ELF-1 (cell line): Measurements from ENCODE around the gene PPP2R5E.

ENCODE experiments used
- DNase-seq: peaks from one replicate; pipeline ENCODE4 v3.0.0-alpha.2; 2016; ENCODE audit warnings: low read depth, low spot score

PPP2R5E gene

DNA sequence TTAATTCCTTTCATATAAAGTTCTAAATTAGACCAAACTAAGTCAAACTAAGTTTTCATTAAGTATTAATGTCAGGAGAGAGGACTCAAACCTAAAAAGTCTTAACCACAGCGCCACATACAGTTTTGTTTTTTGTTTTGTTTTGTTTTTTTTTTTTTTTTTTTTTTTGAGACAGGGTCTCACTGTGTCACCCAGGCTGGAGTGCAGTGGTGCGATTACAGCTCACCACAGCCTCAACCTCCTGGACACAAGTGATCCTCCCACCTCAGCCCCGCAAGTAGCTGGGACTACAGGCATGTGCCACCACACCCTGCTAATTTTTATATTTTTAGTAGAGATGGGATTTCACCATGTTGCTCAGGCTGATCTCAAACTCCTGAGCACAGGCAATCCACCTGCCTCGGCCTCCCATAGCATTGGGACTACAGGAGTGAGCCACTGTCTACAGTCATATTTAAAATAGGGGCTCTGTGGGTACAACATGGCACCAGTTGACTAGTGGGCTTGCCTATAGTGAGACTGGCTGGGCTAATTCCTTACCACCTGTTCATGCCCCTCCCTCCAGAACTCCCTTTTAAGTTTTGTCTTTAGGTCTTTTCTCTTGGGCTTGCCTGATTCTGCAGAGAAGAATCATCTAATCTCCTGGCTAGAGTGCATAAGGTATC is 110.2 kb downstream of the PPP2R5E start:
- no peak for DNase-seq

DNA sequence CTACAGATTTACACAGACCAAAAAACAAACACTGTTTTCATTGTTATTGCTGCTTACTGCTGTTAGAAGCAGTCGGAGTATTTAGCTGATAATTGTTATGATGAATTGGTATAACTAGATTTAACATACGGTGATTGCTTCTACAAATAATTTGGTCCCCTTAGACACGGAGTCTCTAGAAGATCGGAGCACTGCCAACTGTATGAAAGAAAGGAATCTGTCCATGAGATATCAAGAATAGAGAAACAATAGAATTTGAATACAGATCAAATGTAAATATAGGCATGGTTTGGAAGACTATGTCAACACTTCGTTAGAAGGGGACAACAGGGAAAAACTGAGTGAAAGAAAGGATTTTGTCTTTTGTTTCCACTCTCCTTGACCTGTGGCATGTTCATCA is 110.9 kb downstream of the PPP2R5E start:
- no peak for DNase-seq

DNA sequence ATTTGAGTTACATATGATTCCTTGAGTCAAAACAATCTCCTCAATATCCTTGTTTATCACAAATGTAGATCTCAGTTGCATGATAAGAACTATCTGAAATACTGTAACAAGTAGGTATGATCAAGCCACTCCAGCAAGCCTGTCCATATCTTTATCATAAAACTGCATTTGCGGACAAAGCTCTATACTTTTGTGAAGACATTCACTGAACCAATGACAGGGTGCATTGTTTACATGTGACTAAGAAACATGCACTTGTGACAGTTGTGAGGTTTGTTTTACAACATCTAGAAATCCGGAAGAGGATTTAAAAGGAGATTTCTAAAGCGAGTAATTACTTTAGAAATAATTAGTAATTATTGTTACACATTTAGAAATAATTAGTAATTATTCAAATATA is 111.7 kb downstream of the PPP2R5E start:
- DNase-seq, result no peak

DNA sequence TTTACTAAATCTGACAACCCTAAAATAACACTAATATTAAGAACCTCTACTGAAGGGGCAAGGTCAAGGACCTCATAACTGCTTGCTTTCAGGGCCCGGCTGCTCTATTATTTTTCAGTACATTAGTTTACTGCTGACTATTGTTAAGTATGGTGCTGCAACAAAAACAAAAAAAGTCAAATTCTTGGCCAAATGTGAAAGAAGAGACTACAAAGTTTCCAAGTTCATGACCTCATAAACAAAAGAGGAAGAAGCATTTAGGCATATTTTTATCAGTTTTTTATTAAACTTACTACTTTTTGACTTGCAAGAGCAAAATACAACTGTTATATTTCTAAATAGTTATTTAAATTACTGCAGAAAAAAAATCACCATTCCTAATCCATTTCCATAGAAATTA is 114.7 kb downstream of the PPP2R5E start:
- no peak for DNase-seq

DNA sequence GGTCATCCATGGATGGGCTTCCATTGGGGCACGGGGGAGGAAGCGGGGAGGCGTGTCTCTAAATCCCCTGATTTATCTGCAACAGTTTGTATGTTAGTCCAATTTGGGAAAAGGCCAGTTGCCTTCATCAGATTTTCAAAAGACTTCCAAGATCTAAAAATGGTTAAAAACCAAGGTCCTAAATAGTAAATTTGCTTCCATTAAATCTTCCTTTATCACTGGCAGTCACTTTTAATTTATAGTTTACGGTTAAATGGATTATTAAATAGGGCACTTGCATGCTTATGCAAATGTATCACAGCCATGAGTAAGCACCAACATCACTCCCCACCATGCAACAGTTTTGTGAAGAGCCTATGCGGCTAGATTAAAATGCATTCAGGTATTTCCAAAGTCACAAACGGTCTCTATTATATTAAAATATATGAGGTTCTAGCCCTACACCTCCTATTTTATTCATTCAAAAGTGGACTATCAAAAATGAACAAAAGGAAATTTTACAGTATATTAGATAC is 116.3 kb downstream of the PPP2R5E start:
- DNase-seq, result no peak

DNA sequence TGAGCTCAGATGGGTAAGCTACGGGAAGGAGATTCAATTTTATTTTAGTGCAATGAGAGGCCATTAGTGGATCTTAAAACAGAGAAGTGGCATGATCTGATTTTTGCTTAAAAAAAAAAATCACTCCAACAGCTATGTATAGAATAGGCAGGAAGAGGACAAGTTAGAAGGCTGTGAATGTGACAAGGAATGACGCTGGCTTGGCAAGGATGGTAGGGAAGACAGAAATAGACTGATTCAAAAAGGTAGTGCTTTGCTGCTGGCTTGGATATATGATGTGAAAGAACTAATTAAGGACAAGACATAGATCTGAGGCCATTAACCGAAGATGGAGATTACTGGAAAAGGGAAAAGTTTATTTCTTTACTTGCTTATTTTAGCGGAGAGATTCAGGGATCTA is 119.3 kb downstream of the PPP2R5E start:
- DNase-seq, result no peak

DNA sequence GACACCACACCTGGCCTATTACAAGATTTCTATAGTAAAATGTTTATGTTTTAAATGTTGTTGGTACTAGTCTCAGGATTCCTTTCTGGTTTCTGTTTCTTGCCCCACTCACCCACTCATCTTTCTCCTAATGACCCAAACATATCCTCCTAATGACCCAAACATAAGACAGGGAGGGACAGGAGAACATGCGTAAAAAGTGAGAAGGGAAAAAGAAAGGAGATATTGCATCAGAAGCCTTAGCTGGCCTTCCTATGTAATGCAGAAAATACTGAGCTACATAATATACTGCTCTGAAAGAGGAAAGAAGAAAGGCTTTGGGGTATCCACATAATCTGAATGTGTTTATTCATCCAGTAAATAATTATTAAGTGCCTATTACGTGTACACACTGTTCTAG is 119.8 kb downstream of the PPP2R5E start:
- no peak for DNase-seq

DNA sequence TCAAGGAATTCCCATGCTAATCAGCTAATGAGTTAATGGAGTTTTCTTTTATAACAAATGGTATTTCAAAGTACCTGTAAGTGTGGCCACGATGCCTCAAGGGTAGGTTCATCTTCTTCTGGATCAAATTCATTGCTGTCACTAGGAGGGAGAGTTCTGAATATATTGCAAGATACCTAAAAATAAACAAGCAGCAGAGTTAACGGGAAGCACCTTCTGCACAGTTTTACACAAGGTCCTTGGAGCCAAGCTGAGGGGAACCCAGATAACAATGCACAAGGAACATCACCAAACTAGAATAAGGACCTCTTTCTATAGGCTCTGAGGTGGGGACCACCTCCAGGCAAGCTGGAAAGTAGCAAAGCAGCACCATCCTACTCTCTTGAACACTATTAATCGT is 121.3 kb downstream of the PPP2R5E start:
- DNase-seq, result no peak

DNA sequence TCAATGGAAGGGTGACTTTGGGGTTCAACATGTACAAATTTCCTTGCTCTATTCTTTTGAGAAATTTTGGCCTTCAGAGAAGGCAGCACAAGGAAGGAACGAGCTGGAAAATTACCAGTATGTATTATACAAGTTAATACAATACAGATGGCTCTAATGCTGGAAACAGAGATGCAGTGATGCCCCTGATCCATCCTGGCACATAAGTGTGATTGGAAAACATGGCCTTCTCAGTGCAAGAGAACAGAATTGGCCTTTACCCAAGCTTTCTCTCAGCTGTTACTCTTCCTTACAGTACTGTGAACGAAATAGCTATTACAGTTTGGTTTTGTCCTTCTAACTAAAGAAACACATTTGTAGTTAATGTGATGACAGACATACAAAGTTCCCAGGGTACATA is 122.0 kb downstream of the PPP2R5E start:
- no peak for DNase-seq

DNA sequence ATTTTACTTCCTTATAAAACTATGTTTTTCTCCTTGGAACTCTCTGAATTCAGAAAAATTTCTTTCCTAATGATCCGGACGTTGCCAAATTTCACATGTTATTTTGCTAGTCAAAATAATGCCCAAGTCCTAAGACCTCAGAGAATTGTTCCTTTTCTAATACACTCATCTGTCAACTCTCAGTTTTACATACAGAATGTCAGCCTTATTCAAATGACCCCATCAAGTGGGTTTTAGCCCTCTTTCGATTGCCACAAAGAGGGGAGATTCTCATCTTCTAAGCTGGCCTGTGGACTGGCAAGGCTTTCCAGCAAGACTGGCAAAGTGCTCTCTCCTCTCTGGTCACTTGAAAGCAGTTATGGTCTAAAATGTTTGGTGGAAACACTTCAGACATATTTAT is 125.2 kb downstream of the PPP2R5E start:
- DNase-seq, result no peak

DNA sequence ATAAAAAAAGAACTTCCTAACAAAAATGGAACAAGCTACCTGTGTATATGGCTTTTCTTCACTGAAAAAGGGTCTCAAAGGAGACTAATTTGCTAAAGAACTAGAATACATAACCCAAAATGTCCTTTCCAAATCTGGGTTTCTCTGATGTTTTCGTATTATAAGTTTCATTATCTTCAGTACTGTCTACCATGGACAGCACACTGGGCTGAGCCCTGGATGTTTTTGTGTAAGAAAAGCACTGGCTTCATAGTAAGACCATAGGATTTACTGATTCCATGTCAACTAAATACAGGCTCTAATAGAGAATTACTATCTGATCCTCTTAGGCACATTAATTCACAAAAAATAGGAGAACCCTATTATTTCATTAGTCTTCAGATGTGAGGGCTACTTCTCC is 130.2 kb downstream of the PPP2R5E start:
- no peak for DNase-seq

DNA sequence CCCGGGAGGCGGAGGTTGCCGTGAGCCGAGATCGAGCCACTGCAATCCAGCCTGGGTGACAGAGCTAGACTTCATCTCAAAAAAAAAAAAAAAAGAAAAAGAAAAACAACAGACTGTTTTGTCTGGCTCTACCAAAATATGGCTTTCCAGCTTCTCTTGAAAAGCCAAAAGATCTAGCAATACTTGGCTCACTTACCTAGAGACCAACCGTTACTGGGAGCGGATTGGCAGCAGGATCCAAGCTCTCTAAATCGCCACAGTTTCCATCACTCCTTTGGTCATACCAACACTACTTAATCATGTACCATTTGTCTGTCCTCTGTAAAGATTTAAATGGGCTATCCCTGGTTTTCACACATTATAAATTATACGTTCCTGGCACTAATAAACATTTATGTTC is 136.8 kb downstream of the PPP2R5E start:
- DNase-seq, result no peak

DNA sequence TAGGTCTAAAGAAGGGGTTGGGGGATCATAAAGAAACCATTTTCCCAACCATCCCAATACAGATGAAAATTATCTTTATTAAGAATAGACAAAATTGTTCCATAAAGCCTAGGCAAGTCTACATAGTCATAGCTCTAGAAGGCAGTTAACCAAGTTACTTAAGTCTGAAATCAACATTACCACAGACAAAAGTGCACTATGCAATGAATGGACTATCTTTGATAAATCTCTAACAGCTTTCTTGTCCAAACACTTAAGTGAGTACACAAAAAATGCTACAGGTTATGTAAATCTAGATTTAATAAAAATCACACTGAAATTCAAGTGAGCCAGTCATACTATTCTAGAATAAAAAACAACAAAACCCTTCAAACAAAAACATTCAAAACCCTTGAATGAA is 137.5 kb downstream of the PPP2R5E start:
- no peak for DNase-seq

DNA sequence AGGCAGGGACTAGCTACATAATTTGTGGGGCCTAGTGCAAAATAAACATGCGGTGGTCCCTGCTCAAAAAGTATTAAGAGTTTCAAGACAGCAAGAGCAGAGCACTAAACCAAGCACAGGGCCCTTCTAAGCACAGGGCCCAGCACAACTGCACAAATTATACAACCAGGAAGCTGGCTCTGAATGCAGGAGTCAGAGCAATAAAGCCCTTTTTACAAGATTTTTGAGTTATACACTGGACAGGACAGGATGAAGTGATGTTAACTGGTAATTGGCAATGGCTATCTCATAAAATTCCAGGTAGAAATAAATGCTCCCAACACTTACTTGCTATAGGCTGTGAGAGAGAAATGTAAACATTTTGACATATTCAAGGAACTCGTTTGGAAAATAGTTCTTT is 138.3 kb downstream of the PPP2R5E start:
- no peak for DNase-seq

DNA sequence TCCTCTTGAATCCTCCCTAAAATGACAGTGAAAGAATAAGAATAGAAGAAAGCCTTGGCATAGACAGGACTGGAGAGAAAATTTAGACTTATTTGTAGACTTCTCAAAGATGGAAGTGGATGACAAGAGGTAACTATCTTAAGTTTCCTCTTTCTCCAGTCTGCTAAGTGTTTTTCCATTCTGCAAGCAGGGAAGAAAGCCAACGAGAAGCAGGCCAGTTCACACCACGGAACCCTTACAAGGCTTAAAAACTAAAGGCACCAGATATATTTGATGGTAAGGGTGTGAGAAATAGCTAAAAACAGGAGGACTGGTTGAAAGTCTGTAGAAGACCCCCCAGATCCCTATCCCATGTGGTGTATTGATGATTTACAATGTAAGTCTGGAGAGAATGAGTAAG is 141.5 kb downstream of the PPP2R5E start:
- no peak for DNase-seq

DNA sequence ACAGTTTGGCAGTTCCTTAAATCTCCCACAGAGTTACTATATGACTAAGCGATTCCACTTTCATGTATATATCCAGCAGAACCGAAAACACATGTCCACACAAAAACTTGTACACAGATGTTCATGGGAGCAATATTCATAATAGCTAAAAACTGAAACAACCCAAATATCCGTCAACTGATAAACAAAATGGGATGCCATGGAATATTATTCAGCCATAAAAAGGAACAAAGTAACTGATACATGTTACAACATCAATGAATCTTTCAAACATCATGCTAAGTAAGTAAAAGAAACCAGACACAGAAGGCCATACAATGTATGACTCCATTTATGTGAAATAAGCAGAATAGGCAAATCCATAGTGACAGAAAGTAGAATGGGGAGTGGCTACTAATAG is 144.2 kb downstream of the PPP2R5E start:
- no peak for DNase-seq

DNA sequence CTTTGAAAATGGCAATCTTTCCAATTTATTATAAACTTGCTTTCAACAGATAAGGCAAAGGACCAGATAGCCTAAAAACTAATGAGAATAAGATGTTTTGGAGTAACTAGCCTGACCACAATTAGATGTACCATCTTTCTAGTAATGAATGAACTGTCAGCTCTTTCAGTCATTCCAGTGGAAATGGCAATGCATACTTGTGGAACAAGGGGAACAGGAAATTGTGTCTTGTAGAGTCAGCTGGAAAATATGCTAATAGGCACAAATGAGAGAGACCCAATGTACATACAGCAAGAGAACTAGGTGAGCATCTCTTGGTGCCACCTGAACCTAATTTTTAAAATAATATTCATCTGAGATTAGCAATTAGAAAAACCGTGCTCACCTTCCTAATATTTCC is 148.3 kb downstream of the PPP2R5E start:
- no peak for DNase-seq

DNA sequence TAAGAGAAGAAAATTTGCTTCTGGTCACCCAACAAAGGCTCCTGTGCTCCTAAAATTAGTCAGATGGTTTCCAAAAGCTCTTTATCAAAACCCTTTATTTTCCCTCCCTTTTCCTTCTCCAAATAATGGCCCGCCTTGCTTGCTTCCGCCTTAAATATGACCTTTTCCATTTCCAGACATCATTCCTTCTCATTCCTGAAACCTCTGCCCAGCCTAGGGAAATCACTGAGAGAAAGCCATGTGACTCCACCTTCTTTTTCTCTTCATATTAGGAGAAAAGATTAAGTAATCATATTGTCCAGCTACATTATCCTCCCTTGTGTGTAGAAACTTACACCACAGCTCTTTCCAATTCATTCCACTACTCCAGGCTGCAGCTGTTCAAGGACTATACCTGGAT is 148.7 kb downstream of the PPP2R5E start:
- no peak for DNase-seq

DNA sequence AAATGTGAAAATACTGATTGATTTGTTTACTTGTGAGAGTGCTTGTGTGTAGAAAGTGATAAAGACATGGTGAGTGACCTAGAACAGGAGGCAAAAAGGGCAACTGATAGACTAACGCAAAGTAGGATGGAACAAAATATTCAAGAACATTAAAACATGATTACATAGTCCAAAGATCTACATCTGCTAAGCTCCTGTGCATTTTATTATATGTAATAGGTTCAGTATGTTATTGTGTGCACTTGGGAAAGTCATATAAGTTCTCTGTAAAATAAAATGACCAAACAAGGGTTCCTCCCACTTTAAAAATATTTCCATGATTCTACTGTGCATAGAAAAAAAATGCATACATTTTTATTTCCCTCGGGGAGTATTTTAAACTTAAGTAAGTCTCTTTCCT is 150.2 kb downstream of the PPP2R5E start:
- no peak for DNase-seq

DNA sequence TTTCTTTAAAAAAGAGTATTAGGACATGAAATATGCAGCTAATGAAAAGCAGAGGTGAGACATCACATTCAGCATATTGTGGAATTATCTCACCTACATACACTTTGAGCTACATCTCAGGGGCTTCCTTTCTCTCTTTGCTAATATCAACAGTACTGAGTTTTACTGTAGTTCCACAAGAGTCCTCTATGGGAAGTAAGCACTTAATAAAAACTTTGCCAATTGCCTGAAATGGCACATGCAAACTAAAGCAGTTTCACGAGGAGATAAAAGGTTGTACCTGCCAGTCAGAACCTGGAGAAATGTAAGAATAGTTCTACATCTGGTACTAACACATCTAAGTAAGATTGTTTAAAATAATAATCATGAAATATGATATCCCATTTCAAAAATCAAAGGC is 150.9 kb downstream of the PPP2R5E start:
- DNase-seq, result no peak

DNA sequence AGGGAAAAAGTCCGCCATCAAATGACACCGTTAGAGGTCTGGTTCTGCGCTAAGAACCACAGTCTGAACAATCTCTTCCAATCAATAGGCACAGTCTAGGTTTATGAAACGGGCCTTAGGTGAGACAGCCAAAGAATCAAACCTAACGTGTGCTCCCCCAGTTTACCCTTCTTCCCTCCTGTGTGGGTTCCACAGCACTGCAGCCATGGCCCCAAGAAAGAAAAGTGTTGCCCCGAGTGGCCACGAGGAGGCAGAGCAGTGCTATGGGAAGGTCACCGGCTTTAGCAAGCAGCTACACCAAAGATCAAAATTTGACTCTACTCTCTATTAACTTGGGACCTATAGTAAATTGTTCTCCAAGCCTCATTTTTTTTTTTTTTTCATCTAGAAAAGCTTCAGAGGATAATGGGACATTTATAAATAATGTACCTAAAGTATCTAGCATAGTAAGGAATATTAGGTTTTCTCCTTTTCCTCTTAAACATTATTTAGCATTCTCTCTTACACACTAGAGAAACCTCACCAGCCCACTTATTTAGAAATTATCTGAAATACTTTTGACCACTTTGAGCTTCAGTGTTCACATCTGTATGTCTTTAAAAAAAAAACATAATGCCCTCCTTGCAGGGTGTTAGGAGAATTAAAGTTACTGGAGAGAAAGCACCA is 154.3 kb downstream of the PPP2R5E start:
- DNase-seq, result peak; percentile 68

DNA sequence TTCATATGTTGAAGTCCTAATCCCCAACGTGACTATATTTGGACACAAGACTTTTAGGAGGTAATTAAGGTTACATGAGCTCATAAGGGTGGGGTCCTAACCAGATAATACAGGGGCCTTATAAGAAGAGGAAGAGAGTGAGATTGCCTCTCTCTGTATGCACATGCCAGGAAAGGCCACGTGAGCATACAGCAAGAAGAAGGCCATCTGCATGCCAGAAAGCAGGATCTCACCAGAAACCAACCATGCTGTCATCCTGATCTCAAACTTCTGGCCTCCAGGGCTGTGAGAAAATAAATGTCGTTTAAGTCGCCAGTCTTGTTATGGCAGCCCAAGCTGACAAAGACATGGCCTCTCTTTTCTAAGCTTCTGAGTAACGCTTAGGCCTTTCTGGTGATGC is 155.5 kb downstream of the PPP2R5E start:
- DNase-seq, result no peak

DNA sequence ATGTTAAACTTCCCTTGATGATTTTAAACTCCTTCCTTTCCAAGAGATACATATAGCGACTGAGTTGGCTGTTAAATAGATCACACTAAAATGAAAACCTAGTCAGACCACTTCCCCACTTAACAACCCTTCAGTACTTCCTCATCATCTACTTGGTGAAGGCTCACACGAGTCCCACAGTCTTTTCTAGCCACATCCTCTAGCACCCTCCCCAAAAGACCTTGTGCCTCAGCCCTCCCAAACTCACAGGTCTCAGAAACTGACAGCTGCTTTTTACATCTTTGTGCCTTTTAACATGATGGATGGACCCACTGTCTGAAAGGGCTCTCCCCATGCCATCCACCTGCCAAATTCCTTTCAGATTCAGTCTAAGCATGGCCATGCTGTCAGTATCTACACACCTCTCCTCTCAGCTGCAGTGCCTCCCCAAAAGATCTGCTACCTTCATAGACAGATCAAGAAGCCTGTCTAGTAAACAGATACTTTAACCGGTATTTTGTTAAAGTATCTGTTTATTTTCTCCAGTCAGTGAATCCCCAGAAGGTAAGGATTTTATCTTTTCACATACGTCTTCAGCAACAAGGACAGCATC is 159.3 kb downstream of the PPP2R5E start:
- DNase-seq, result no peak
